Glutamatergic neuron (in vitro differentiated cells): ENCODE results near the gene CCDC88B. TPM values are rescaled to one million over a fixed set of nuclear protein-coding genes. Genes with fewer than 3 reads are reported as not detected.
A peak's percentile ranks its signal among the peaks of the same experiment; 100 is the strongest.
"Not testable (repeated sequence)": the region's sequence is repeated elsewhere in the genome, so short reads cannot be mapped to it uniquely, and the experiment has no call there.

ENCODE experiments used
- DNase-seq: peaks from one replicate; pipeline ENCODE4 v3.0.0; 2022
- H3K27ac Mint-ChIP-seq: one replicate; pipeline ENCODE4 v1.8.0; 2020; ENCODE audit warnings: mild to moderate bottlenecking, mixed read lengths, inconsistent platforms; ENCODE audit not compliant: unreplicated experiment
- H3K27me3 Mint-ChIP-seq: one replicate; pipeline ENCODE4 v1.8.0; 2020; ENCODE audit warnings: mild to moderate bottlenecking, moderate library complexity, mixed read lengths, inconsistent platforms; ENCODE audit not compliant: unreplicated experiment
- H3K36me3 Mint-ChIP-seq: one replicate; pipeline ENCODE4 v1.8.0; 2020; ENCODE audit warnings: mild to moderate bottlenecking, mixed read lengths, inconsistent platforms; ENCODE audit not compliant: unreplicated experiment
- H3K4me1 Mint-ChIP-seq: one replicate; pipeline ENCODE4 v1.8.0; 2020; ENCODE audit warnings: mild to moderate bottlenecking, low read depth, mixed read lengths, inconsistent platforms; ENCODE audit not compliant: unreplicated experiment
- H3K4me3 Mint-ChIP-seq: one replicate; pipeline ENCODE4 v1.8.0; 2020; ENCODE audit warnings: mild to moderate bottlenecking, mixed read lengths, inconsistent platforms; ENCODE audit not compliant: unreplicated experiment
- H3K9me3 Mint-ChIP-seq: one replicate; pipeline ENCODE4 v1.8.0; 2020; ENCODE audit warnings: mild to moderate bottlenecking, moderate library complexity, mixed read lengths, inconsistent platforms; ENCODE audit not compliant: unreplicated experiment
- total RNA-seq: library from RNA; stranded (reverse); fragmentation: NEBNext Ultra II Directional; extraction: Animal tissue kit (Norgen Biotek cat#: 25700); gene quantifications from one replicate; pipeline ENCODE4 v1.2.1, GENCODE V29; 2021; ENCODE audit not compliant: unreplicated experiment
- TF ChIP-seq, protein P1 (sequence below): fragments of 200-600 bp; sonication (generic); IDR thresholded peaks from one replicate; pipeline ENCODE4 v1.5.0; 2021; ENCODE audit not compliant: partially characterized antibody, unreplicated experiment

The CCDC88B gene
- total RNA-seq, 1 donor from 2014 or later: 83.6 TPM

DNA sequence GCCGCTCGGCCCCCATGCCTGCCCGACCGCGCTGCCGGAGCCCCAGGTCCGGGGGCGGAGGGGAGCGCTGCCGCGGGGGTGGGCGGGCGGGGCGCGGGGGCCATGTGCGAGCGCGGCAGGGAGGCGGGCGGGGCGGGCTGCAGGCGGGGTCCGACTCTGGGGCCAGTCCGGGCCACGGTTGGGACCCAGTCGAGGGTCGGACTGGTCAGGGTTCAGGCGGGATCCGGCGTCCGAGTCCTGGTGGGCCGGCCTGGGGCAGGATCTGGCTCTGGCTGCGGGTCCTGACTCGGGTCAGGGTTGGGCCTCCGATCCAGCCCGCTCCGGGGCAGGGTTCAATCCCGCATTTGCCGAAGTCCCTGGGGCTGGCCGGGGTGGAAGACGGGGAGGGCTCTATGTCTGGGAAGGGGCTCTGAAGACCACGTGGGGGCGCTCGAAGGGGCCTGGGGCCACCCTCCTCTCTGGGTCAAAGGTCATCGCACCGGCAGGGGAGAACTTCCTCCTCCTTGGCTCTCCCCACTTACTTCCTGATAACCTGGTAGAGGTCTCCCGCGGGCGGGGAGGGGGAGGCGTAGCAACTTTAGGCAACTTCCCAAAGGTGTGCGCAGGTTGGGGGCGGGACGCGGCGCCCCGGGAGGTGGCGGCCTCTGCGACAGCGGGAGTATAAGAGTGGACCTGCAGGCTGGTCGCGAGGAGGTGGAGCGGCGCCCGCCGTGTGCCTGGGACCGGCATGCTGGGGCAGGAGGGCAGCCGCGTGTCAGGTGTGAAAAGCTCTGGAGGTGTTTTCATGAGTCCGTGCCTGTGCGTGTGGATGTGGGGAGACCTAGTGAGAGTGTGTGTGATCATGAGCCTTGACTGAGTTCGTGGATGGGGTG is 34.1 kb upstream of the CCDC88B start:
- Mint-ChIP-seq H3K27ac (peak overlapping the region; percentile 52), H3K4me1 (peaks cover 4% of the 10 kb centered on the region), H3K36me3 (no peaks in the 10 kb centered on the region), H3K4me3 (peak overlapping the region; percentile 91), H3K27me3 (peaks cover 4% of the 10 kb centered on the region), H3K9me3 (peaks cover 1% of the 10 kb centered on the region)
- DNase-seq: peak; percentile 67
- TF ChIP-seq, protein P1, sequence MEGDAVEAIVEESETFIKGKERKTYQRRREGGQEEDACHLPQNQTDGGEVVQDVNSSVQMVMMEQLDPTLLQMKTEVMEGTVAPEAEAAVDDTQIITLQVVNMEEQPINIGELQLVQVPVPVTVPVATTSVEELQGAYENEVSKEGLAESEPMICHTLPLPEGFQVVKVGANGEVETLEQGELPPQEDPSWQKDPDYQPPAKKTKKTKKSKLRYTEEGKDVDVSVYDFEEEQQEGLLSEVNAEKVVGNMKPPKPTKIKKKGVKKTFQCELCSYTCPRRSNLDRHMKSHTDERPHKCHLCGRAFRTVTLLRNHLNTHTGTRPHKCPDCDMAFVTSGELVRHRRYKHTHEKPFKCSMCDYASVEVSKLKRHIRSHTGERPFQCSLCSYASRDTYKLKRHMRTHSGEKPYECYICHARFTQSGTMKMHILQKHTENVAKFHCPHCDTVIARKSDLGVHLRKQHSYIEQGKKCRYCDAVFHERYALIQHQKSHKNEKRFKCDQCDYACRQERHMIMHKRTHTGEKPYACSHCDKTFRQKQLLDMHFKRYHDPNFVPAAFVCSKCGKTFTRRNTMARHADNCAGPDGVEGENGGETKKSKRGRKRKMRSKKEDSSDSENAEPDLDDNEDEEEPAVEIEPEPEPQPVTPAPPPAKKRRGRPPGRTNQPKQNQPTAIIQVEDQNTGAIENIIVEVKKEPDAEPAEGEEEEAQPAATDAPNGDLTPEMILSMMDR: peak; percentile 28

DNA sequence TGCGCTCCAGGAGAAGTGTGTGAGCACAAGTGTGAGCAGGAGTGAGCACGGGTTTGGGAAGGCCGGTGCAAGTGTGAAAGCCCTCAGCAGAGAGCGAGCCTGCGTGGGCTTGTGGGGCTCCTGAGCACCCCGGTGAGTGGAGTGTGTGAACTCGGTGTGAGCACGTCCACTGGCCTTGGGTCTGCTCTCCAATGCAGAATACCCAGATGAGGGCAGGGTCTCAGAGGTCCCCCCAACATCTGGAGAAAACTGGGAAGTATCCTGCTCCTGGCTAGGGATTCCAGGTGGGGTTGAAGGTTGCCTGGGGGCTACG is 33.5 kb upstream of the CCDC88B start:
- Mint-ChIP-seq H3K4me3 (peak overlapping the region; percentile 91), H3K27me3 (peaks cover 4% of the 10 kb centered on the region), H3K9me3 (peaks cover 1% of the 10 kb centered on the region), H3K4me1 (peaks cover 4% of the 10 kb centered on the region), H3K36me3 (no peaks in the 10 kb centered on the region), H3K27ac (peak overlapping the region; percentile 52)
- TF ChIP-seq, protein P1: no peak
- DNase-seq: no peak

DNA sequence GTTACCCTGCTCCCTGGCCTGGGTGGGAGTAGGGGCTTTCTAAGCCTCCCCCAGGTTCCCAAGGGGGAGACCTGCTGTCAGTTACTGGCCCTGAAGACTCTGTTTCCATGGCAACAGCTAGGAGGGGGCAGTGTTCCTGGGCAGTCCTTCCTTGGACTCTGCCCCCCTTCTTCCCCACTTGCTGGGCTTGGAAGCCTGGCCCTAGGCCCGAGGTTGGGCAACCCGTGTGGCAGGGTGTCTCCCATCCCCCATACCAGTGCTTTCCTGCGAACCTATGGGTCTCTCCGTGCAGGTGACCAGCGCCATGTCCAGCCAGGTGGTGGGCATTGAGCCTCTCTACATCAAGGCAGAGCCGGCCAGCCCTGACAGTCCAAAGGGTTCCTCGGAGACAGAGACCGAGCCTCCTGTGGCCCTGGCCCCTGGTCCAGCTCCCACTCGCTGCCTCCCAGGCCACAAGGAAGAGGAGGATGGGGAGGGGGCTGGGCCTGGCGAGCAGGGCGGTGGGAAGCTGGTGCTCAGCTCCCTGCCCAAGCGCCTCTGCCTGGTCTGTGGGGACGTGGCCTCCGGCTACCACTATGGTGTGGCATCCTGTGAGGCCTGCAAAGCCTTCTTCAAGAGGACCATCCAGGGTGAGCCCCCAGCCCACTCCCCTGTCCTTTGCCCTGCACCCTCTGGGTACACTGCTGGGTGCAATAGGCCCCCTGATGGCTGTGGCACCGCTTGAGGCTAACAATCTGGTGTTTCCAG is 33.0 kb upstream of the CCDC88B start:
- TF ChIP-seq, protein P1: no peak
- peaks cover 4% of the 10 kb centered on the region for H3K27me3 Mint-ChIP-seq
- H3K27ac Mint-ChIP-seq: peak overlapping the region; percentile 22
- peaks cover 4% of the 10 kb centered on the region for H3K4me1 Mint-ChIP-seq
- no peak for DNase-seq
- peak overlapping the region; percentile 91 for H3K4me3 Mint-ChIP-seq
- H3K36me3 Mint-ChIP-seq: no peaks in the 10 kb centered on the region
- H3K9me3 Mint-ChIP-seq: peaks cover 1% of the 10 kb centered on the region

DNA sequence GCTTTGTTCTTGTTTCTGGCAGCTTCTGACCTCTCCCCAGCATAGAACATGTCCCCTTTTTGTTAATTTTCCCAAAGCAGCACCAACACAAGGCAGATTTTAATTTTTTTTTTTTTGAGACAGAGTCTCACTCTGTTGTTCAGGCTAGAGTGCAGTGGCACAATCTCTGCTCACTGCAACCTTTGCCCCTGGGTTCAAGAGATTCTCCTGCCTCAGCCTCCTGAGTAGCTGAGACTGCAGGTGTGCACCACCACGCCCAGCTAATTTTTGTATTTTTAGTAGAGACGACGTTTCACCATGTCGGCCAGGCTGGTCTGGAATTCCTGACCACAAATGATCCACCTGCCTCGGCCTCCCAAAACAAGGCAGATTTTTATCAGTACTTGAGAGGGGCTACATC is 32.2 kb upstream of the CCDC88B start:
- not testable (repeated sequence) for DNase-seq, H3K9me3 Mint-ChIP-seq, H3K4me1 Mint-ChIP-seq, H3K27me3 Mint-ChIP-seq, H3K36me3 Mint-ChIP-seq
- Mint-ChIP-seq H3K27ac (peak overlapping the region; percentile 22), H3K4me3 (peak overlapping the region; percentile 44)

DNA sequence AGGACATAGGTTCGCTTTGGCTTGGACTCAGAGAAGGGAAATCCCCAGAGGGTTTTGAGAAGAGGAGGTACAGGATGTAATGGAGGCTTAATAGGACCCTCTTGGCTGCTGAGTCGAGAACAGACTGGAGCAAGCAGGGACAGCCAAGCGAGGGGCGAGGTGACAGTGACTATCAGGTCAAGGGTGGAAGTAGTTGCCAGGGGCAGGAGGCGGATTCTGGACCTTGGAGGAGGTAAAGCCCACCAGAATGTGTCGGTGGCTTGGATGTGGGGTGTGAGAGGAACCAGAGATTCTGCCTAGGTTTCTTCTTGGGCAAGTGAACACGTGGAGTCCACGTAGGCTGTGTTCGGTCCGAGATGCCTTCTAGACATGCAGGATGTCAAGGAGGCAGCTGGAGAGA is 27.1 kb upstream of the CCDC88B start:
- Mint-ChIP-seq H3K4me1 (peaks cover 18% of the 10 kb centered on the region), H3K27me3 (peaks cover 12% of the 10 kb centered on the region), H3K4me3 (peak overlapping the region; percentile 44), H3K9me3 (peaks cover 5% of the 10 kb centered on the region), H3K36me3 (no peaks in the 10 kb centered on the region), H3K27ac (peak overlapping the region; percentile 54)
- TF ChIP-seq, protein P1: no peak
- no peak for DNase-seq
